NCI-H2196 (cell line): Measurements from ENCODE around the gene MAEA.

Experiments
- DNase-seq: peaks from one replicate; lab custom pipeline; 2025; ENCODE audit not compliant: unreplicated experiment; lab: John Stamatoyannopoulos, UW

MAEA gene

DNA sequence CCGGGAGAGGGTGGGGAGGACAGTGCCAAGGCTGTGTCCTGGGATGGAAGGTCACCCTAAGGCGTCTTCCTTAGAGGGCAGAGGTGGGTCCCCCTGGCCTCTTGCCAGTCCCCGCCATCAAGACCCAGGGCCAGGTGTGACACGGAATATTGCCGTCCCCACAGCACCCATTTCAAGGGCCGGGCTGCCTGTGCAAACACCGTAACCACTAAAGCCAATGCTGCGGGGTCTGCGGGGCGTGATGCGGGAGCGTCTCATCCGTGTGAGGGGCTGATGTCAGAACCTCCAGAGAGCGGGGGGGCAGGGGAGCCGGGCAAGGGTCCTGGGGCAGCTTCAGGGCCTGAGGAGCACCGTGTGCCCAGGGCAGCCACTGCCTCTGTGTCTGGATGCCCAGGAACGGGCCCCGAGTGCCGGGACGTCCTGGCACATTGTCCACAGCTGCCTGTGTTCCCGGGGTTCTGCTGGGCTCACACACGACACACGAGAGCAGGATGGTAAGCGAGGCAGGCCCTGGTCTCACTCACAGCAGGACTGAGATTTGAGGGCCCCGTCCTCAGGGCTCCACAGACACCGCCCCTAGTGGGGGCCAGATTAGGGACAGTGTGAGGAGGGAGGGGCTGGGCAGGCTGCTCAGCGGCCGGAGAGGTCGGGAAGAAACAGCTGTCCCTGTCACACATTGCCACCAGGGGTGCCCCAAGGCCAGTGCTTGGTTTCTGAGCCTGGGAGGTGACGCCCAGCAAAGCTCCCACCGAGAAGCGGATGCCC, 87.3 kb downstream of the MAEA start:
- no peak for DNase-seq

DNA sequence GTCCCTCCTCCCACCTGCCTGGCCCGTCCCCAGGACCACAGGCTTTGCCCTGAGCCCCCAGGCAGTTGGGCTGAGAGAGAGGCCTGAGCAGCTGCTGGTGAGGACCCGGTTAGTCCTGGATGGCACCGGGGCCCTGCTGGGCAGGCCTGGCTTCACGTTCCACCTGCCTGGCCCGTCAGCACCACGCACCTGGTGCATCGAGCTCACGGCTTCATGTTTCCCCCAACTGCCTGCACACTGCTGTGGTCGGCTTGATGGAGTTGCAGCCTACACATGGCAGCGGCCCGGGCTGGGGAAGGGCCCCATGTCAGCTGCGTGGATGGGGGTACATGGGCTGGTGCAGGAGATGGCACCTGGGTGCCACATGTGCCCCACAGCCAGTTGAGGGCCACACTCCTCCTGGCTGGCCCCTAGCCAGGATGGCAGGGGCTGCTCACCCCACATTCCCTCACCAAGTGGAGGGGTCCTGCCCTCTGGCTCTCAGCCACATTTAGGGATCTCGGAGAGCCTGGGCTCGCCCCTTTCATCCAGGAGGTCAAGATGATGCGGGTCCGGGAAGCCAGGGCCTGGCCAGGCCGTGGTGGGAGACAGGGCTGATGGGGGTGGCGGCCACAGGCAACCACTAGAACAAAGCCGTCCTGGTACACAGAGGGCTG, 88.0 kb downstream of the MAEA start:
- no peak for DNase-seq

DNA sequence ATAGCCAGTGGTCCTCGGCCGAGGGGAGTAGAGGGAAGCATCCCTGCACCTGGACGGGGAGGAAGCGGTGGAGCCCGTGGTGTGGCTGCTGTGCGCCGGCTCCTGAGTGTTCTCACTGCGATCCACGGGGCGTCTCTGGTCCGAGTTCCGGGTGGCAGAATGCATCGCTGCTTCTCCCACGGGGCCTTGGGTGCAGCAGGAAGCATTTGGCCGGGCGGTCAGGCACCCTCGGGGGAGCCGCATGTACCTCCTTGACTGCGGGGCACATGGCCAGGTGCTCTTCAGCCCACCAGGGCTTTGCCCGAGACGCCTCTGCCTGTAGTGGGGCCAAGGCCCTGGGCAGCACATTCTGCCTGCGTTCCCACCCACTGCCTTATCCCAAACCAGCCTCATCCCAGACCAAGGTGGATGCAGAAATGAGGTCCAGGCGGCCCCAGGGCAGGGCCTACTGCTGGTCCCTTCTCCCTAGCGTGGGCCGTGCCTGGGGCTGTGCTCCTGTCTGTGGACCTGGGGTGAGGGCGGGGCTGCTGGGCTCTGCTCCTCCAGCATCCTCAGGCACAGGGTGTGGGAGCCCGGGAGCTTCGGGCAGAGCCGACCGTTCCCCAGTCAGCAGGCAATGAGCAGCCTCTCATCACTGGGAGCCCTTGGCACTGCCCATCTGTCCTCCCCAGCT, 89.0 kb downstream of the MAEA start:
- no peak for DNase-seq

DNA sequence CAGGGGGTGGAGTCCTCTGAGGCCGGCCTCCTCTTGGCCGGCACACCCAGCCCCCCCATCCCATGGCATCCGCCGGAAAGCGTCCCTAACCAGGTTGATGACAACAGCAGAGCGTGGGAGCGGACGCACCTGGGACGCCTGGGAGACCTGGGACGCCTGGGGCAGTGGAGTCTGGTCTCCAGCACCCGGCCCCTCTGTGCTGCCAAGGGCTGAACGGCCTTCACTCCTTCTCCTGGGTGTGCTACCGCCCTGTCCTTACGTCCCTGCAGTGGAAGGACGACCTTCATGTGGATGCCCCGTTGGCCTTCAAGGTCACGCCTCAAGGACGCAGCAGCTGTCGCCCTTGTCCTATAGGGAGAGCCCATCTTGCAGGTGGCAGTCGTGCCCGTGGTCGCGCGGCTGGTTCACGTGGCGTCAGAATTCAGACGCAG, 89.7 kb downstream of the MAEA start:
- no peak for DNase-seq

DNA sequence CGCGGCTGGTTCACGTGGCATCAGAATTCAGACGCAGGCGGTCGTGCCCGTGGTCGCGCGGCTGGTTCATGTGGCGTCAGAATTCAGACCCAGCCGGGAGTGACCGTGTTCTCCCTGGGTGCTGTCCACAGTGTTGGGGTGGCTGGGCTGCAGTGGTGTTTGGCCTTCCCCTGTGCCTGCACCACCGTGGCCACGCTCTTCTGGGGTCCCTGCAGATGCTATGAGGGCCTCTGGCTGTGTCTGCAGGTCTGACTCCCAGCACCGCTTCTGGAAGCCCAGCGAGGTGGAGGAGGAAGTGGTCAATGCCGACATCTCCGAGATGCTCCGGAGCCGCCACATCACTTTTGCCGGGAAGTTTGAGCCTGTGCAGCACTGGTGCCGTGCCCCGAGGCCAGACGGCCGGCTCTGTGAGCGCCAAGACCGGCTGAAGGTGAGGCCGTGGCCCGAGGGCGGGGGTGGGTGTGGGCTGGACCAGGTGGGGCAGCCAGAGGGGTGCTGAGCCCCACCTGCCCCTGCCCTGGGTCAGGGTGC, 90.2 kb downstream of the MAEA start:
- DNase-seq: no peak

DNA sequence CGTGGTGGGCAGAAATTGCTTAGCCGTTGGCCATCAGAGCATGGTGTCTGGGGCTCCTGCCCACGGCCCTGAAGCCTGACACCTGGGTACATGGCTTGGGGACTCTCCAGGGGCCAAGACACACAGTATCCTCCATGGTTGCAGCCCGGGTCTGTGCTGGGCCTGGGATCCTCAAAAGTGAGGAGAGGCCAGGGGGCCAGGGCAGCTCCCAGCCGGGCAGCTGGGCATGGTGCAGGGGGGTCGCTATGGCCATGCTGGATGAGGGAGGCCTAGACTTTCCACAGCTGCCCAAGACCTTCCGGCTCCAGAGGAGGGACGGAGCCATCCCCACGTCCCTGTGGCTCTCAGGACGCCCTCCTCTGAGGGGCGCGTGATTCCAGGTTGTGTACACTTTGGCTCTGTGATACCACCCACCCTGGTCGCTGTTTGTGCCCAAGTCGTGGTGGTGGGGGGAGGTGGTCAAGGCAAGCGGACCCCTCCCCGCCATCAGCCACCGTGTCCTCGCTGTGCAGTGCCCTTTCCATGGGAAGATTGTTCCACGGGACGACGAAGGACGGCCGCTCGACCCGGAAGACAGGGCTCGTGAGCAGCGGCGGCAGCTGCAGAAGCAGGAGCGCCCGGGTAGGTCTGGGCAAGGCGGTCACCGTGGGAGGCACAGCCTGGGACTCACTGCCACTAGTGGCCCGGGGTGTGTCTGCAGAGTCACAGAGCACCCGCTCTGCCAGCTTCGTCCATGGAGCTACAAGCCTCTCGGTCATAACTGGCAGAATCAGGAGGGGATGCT, 90.9 kb downstream of the MAEA start:
- no peak for DNase-seq

DNA sequence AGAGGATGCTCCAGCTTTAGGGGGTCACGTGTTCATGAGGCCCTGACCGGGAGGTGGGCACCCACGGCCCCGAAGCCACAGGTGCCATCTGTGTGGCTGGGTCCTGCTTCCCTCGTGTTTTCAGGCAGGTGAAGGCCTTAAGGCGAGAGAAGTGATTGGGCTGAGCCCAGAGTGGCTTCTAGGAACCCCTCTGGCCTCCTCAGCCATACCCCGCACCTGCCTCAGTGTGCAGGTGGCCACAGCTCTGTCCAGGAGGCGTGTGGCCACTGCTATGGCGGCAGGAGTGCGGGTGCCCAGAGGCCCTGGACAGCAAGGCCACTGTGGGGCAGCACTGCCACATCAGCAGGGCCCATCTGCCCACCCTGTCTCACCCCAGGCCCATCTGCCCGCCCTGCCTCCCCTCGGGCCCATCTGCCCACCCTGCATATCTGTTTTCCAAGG, 91.5 kb downstream of the MAEA start:
- no peak for DNase-seq

DNA sequence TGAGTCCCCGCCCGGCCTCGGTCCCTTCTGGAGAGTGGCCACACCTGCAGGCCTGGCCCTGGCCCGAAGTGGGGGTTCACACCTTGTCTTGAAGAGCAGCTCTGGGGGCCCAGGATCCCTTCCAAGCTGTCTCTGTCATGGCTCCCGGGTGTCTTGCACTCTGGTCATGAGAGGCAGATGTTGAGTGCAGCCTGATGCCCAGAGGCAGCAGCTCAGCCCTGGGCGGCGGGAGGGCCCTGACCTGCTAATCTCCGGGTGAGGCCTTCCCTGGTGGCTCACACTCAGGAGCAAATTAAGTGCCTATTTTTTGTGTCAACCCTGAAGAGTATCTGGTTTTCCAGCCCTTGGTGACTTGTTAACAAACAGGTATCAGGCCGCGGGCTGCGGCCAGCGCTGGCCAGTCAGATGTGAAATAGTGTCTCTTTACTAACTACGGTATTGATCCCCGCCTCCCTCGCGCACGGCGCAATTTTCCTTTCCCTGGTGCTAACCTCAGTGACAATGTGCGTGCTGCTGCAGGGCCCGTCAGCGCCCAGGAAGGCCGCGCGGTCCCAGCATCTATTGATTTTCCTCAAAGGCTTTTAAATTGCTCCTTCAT, 92.4 kb downstream of the MAEA start:
- no peak for DNase-seq

DNA sequence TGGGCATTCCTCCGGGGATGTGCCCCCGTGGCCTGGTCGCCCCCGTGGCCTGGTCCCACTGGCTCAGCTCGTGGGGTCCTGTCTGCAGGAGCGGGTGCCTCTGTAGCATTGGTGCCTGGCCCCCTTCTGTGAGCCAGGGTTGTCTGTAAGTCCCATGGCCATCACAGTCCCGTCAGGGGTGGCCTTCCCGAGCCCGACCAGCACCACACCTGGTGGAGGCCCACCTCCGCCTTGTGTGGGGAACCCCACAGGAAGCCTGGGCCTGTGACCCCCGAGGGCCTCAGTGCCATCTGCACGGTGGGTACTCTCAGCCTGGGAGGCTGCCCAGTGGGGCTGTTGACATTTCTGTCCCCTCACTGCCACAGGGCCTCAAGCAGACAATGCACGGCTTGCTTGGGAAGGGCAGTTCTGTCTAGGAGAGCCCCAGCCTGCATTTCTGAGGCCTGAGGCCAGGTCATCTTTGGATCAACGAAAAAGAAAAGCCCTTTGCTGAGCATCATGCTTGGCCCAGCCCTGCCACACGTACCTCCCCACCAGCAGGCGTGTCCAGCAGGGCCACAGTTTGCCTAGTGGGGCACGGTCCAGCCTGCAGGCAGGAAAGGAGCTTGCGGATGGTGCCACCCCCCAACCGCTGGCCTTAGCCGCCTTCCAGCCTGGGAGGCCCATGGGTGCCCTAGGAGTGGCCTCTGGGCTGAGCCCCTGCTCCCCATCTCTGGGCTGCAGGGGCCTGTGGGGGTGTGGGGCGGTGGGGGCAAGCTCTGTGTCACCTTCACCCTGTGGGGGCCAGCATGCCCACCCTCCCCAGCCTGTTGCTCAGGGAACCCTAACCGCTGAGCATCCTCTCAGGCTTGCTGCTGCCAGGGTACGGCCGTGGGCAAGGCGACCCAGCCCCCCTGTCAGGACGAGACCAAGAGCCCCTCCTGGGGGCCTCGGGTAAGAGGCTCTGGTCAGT, 93.4 kb downstream of the MAEA start:
- DNase-seq: no peak

DNA sequence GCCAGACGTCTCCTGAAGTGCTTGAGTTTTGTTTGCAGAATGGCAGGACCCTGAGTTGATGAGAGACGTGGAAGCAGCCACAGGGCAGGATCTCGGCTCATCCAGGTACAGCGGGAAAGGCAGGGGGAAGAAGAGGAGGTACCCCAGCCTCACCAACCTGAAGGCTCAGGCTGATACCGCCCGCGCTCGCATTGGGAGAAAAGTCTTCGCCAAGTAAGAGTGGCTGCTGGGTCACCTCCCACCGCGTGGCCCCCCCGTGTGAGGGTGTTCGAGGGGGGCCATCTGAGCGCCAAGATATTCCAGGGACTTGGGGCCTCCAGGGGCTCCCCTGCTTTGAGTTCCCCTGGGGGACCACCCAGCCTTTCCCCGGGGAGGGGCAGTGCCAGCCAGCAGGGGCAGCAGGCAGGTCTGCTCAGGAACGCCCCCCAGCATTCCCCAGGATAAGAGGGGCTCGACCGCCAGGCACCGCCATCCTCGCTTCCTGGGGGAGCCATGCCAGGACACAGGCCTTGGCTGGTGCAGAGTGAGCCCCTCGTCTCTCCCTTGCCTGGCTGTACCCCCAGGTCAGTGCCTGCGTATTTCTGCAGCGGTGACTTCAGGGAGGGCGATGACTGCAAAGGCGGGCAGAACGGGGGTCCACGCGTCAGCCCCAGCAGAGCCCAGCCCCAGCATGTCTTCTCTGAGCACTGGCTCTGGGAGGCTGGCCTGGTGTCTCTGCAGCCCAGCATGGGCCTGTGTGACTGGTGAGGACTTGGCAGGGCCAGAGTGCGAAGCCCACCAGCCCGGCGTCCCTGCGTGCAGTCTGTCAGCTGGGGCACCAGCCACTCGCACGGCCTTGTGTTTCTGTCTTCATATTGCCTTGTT, 94.3 kb downstream of the MAEA start:
- no peak for DNase-seq

DNA sequence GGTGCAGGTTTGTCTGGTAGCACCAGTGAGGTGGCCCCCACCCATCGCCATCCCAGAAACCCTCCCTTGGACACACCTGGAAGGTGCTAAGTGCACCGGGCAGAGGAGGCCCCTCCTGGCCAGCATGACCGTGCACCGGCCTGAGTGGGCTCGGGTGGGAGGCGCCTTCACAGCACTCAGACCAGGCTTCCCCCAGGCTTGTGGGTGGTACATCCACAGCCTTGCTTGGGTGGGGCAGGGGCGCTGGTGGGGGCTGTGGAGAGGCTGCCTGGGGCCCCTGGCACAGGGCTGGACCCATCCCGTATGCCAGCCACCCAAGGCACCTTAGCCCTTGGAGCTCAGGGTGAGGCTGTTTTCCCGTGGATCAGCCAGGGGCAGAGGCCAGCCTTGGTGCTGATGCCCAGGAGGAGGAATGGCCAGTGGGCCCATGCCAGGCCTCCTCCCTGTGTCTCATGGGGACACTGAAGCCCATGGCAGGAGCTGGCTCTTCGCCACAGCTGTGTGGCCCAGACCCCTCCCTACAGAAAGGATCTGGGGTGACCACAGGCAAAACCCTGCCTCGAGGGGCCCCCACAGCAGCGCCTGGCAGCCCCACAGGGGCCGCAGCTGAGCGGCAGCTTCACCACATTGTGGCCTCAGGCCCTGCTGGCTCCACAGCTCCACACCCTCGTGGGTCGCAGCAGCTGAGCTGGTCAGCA, 95.1 kb downstream of the MAEA start:
- no peak for DNase-seq

DNA sequence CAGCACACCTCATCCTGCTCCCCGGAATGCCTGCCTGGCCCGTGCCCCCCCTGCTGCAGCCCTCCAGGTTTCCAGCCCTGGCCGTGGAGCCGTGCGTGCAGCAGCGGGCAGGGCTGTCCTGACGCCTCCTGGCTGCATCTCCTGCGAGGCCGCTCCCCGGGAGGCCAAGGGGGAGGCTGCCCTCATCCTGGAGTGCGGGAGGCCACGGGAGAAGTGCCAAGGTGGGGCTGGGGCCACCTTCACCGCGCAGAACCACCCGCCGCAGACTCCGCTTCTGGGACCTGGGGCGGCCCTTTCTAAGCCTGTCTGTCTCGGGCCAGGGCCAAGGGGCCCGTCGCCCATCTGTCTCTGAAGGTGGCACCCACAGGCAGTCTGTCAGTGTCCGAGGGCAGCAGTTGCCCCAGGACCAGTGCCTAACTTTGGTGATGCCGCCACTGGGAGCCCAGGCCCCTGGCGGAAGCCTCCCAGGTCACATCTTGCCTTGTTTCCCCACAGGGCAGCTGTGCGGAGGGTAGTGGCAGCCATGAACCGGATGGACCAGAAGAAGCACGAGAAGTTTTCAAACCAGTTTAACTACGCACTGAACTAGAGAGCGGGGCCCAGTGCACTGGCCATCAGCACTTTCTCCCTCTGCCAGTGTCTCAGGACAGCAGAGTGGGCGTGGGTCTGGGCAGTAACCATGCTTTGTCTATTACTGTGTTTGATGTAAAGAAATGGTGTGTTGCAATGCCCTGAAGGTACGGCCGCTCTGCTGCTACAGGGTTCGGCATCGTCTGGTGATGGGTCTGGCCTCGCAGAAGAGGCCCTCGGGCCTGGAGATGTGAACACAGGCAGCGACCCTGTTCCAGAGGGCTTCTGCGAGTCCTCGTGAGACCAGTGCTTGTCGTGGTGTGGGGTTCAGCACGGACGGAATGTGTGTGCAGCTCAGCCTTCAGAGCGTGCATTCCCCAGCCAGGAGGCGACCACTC, 96.0 kb downstream of the MAEA start:
- no peak for DNase-seq
